ENCODE measurements around the gene MFAP4. TPM values are rescaled to one million over a fixed set of nuclear protein-coding genes. Genes with fewer than 3 reads are reported as not detected.

MFAP4 gene
- total and polyA plus RNA-seq, 9 of the 15 experiments (the other 6 are each of a cell fraction or from before 2014, with no cell fraction given) = 0.07 to 0.24 TPM; not detected in 7

DNA sequence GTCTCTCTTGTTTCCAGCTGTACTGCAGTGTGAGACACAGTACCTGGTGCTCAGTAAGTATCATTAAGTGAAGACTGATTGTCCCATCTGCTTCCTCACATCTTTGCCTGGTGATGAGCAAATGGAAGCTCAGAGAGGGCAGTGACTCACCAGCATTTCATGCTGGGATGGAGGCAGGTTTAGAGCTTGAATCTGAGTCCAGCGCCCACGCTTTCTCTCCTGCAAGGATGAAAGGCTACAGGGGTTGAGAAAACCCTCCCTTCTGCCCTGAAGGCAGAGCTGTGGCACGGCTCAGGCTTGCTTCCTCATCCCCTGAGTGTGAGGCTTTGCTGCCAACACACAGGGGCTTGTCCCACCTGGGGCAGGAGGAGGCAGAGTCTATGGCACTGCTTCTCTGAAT lies 22.5 kb upstream of the MFAP4 start:
- Histone ChIP-seq H3K9me1 (ENCODE audit: control insufficient read depth, insufficient read depth, low read length) (no peaks in the 10 kb centered on the region), H3K4me1 (replicated peaks in 1 of 2; ENCODE audit: control insufficient read depth in 2 of 2, insufficient read depth in 2 of 2, low read length in 2 of 2) (no peaks in the 10 kb centered on the region; a peak in 1 of 5 replicates), H3K9me3 (replicated peaks; ENCODE audit: control insufficient read depth, insufficient read depth, low read depth, low read length) (no peaks in the 10 kb centered on the region), H3K79me2 (ENCODE audit: control insufficient read depth, insufficient read depth, low read length) (no peaks in the 10 kb centered on the region), H3K4me3 (no peak overlapping the region), H2AFZ (ENCODE audit: low read depth, low read length) (no peak overlapping the region), H3K36me3 (ENCODE audit: control insufficient read depth, insufficient read depth, low read length) (no peaks in the 10 kb centered on the region), H3K27me3 (ENCODE audit: control insufficient read depth in 2 of 2, insufficient read depth in 2 of 2, low read length in 2 of 2) (peaks cover 4 to 46% of the 10 kb centered on the region in 2 experiments), H3K4me2 (ENCODE audit: insufficient read depth, low read length) (no peak overlapping the region), H3K27ac (ENCODE audit: extremely low read depth, low read depth, low read length) (no peak overlapping the region), H3K9ac (ENCODE audit: insufficient read depth in 1 of 2, low read depth in 2 of 2, low read length in 2 of 2) (no peak overlapping the region), H4K20me1 (replicated peaks; ENCODE audit: control insufficient read depth, insufficient read depth, low read length) (no peaks in the 10 kb centered on the region)
- WGBS (ENCODE audit: insufficient coverage, low coverage, missing lambda C conversion rate) = 0% methylated on average over 2 of the region's 3 CpGs
- POLR2A ChIA-PET = interaction anchor here (1.7 kb wide), 1 partner anchor 12 kb away, joined by 4 read pairs; no protein-coding TSS in a partner anchor
- FAIRE-seq = no peak
- in situ Hi-C loops (cut with MboI) (no loop called here), intact Hi-C loops (cut with micrococcal nuclease) (no loop called here)
- no TSS peak for BruUV-seq (replicated peaks)
- DNase-seq (ENCODE audit: extremely low read depth in 1 of 4, low spot score in 3 of 4) = no peak
- ATAC-seq = no peak
- TF ChIP-seq EGR1 (conservative IDR thresholded peaks at IDR 0.05) = peak; percentile 32; the same call in 1 of the 2 replicates
- no peak for TF ChIP-seq ZNF507 (tag; conservative IDR thresholded peaks at IDR 0.05)
- TF ChIP-seq, protein P1, sequence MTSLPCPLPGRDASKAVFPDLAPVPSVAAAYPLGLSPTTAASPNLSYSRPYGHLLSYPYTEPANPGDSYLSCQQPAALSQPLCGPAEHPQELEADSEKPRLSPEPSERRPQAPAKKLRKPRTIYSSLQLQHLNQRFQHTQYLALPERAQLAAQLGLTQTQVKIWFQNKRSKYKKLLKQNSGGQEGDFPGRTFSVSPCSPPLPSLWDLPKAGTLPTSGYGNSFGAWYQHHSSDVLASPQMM (CRISPR knock-in tag; IDR thresholded peaks at IDR 0.05) = no peak
- CTCF ChIA-PET (ENCODE audit: low intra/inter-chr PET ratio) = no interaction called here

DNA sequence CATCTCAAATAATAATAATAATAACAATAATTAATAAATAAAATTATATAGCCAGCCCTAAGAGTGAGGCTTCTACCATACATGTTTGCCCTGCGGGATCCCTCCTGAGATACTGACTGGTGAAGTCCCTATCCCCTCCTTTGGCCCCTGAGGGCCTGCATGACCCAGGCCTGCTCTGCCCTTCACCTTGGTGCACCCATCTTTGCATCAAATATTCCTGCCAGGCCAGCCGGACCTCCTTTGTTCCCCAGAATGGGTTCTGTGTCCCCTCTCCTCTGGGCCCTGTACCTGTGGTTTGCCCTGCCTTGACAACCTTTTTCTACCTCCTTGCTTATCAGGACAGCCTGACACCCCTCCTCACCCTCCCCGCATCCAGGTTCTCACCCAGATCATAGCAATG lies 22.1 kb upstream of the MFAP4 start:
- H3K79me2 ChIP-seq (ENCODE audit: control insufficient read depth, insufficient read depth, low read length) = no peaks in the 10 kb centered on the region
- no peaks in the 10 kb centered on the region for H3K9me3 ChIP-seq (replicated peaks; ENCODE audit: control insufficient read depth, insufficient read depth, low read depth, low read length)
- H3K36me3 ChIP-seq (ENCODE audit: control insufficient read depth, insufficient read depth, low read length) = no peaks in the 10 kb centered on the region
- H3K4me2 ChIP-seq (ENCODE audit: insufficient read depth, low read length) = no peak overlapping the region
- H3K4me1 ChIP-seq (replicated peaks in 1 of 2; ENCODE audit: control insufficient read depth in 2 of 2, insufficient read depth in 2 of 2, low read length in 2 of 2) = no peaks in the 10 kb centered on the region; a peak in 1 of 5 replicates
- no peak for ATAC-seq
- POLR2A ChIA-PET = interaction anchor here (1.7 kb wide), 1 partner anchor 11 kb away, joined by 4 read pairs; no protein-coding TSS in a partner anchor
- no TSS peak for BruUV-seq (replicated peaks)
- H3K9me1 ChIP-seq (ENCODE audit: control insufficient read depth, insufficient read depth, low read length) = no peaks in the 10 kb centered on the region
- CTCF ChIA-PET (ENCODE audit: low intra/inter-chr PET ratio) = no interaction called here
- H4K20me1 ChIP-seq (replicated peaks; ENCODE audit: control insufficient read depth, insufficient read depth, low read length) = no peaks in the 10 kb centered on the region
- no peak overlapping the region for H3K9ac ChIP-seq (ENCODE audit: insufficient read depth in 1 of 2, low read depth in 2 of 2, low read length in 2 of 2)
- WGBS (ENCODE audit: insufficient coverage, low coverage, missing lambda C conversion rate) = 0% methylated on average over 3 of the region's 3 CpGs
- no peak for DNase-seq (ENCODE audit: extremely low read depth in 1 of 4, low spot score in 3 of 4)
- no peak overlapping the region for H3K27ac ChIP-seq (ENCODE audit: extremely low read depth, low read depth, low read length)
- in situ Hi-C loops (cut with MboI) (no loop called here), intact Hi-C loops (cut with micrococcal nuclease) (no loop called here)
- no peak overlapping the region for H2AFZ ChIP-seq (ENCODE audit: low read depth, low read length)
- H3K27me3 ChIP-seq (ENCODE audit: control insufficient read depth in 2 of 2, insufficient read depth in 2 of 2, low read length in 2 of 2) = peaks cover 4 to 42% of the 10 kb centered on the region in 2 experiments
- FAIRE-seq = no peak
- no peak overlapping the region for H3K4me3 ChIP-seq
- TF ChIP-seq ZNF324 (CRISPR knock-in tag; IDR thresholded peaks at IDR 0.05) = no peak
- TF ChIP-seq STAT5B (CRISPR knock-in tag; IDR thresholded peaks at IDR 0.05) = no peak
- no peak for TF ChIP-seq SIN3A (IDR thresholded peaks at IDR 0.05; ENCODE audit: borderline replicate concordance in 2 of 2, control insufficient read depth in 1 of 2, low read depth in 2 of 2, low read length in 2 of 2)
- TF ChIP-seq, protein P2, sequence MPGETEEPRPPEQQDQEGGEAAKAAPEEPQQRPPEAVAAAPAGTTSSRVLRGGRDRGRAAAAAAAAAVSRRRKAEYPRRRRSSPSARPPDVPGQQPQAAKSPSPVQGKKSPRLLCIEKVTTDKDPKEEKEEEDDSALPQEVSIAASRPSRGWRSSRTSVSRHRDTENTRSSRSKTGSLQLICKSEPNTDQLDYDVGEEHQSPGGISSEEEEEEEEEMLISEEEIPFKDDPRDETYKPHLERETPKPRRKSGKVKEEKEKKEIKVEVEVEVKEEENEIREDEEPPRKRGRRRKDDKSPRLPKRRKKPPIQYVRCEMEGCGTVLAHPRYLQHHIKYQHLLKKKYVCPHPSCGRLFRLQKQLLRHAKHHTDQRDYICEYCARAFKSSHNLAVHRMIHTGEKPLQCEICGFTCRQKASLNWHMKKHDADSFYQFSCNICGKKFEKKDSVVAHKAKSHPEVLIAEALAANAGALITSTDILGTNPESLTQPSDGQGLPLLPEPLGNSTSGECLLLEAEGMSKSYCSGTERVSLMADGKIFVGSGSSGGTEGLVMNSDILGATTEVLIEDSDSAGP (CRISPR knock-in tag; IDR thresholded peaks at IDR 0.05) = no peak
- TF ChIP-seq, protein P3, sequence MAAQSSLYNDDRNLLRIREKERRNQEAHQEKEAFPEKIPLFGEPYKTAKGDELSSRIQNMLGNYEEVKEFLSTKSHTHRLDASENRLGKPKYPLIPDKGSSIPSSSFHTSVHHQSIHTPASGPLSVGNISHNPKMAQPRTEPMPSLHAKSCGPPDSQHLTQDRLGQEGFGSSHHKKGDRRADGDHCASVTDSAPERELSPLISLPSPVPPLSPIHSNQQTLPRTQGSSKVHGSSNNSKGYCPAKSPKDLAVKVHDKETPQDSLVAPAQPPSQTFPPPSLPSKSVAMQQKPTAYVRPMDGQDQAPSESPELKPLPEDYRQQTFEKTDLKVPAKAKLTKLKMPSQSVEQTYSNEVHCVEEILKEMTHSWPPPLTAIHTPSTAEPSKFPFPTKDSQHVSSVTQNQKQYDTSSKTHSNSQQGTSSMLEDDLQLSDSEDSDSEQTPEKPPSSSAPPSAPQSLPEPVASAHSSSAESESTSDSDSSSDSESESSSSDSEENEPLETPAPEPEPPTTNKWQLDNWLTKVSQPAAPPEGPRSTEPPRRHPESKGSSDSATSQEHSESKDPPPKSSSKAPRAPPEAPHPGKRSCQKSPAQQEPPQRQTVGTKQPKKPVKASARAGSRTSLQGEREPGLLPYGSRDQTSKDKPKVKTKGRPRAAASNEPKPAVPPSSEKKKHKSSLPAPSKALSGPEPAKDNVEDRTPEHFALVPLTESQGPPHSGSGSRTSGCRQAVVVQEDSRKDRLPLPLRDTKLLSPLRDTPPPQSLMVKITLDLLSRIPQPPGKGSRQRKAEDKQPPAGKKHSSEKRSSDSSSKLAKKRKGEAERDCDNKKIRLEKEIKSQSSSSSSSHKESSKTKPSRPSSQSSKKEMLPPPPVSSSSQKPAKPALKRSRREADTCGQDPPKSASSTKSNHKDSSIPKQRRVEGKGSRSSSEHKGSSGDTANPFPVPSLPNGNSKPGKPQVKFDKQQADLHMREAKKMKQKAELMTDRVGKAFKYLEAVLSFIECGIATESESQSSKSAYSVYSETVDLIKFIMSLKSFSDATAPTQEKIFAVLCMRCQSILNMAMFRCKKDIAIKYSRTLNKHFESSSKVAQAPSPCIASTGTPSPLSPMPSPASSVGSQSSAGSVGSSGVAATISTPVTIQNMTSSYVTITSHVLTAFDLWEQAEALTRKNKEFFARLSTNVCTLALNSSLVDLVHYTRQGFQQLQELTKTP (IDR thresholded peaks at IDR 0.05; ENCODE audit: low read depth in 1 of 2, partially characterized antibody in 2 of 2) = no peak
- TF ChIP-seq DACH1 (IDR thresholded peaks at IDR 0.05; ENCODE audit: partially characterized antibody) = no peak
- no peak for TF ChIP-seq SMAD3 (CRISPR knock-in tag; conservative IDR thresholded peaks at IDR 0.05)
